Endometrial microvascular endothelial cells (primary cell): Measurements from ENCODE around the gene NFIA. TPM values are rescaled to one million over a fixed set of nuclear protein-coding genes. Genes with fewer than 3 reads are reported as not detected.
"Not testable (repeated sequence)": the region's sequence is repeated elsewhere in the genome, so short reads cannot be mapped to it uniquely, and the experiment has no call there.

ENCODE experiments used
- in situ Hi-C: cut with HindIII; loops from 2 replicates; pipeline ENCODE4 v1.10.0; 2017; ENCODE audit warnings: low sequenced_read_pairs, low pct_unique_long_range_greater_than_20kb; ENCODE audit errors: inconsistent ontology term
- total RNA-seq: library from RNA; depleted of rRNA; stranded (reverse); fragments of >200 nt; gene quantifications from one replicate; pipeline ENCODE4 v1.2.3, GENCODE V29; 2015; ENCODE audit errors: inconsistent ontology term

The NFIA gene
- total RNA-seq, 1 donor from 2014 or later: 17.4 TPM

DNA sequence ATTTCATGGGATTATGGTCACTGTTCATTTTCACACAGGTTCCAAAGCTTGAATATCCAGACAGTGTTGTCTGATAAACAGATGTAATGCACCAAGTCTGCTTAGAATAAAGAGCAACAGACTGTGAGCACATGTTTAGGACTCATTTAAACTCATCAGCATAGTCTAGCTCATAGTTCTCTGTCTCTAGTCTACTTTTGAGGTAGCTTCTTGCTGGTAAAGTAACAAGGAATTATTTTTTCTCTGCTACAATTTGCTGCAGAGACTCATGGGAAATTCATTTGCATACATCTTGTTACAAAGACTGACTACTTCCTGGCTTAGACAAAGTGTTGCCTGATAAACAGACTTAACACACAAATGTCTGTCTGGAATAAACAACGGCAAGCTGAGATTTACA, 187.2 kb downstream of the NFIA start:
- in situ Hi-C loops: no loop called here

DNA sequence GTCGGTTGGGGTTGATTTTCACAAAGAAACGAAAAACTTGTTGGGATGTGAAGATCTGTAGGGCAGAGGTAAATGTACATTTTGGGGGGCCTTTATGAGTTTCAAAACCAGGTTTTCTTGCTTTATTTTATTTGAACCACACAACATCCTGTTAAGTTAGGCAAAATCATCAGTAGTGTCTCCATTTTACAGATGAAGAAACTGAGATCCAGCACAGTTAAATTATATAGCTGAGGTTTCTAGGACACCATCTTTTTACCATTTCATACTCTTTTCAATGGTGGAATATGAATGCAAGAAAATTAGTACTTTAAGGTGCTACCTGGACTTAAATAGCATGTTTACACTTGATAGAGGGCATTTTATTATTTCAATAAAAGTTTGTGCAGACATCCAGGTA, 187.7 kb downstream of the NFIA start:
- in situ Hi-C loops: no loop called here

DNA sequence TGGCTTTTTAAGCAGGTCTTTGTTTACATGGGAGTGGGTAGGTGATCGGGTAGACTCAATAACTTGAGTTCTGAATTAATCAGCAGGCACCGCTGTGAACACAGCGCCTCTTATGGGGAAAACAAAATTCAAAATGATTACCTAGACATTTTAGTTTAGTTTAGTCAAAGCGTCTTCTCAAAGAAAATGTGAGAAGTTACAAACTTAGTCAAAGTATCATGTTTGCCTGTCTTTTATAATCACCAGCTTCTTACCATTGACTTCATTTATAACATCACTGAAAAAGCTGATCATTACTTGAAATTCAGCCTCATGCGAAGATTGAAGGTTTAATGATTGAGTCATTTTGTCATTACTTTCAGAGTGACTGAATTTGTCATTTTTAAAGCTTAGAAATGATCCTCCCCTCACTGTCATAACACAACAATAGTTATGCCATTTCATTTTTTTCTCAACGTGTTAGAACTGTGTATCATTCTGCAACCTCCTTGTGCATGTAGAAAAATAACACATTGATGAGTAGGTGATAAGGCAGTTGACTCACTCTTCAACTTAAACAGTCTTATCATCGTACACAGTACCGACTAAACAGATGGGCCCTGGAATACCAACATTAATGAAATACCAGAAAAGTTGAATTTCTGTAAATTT, 188.5 kb downstream of the NFIA start:
- in situ Hi-C loops: no loop called here

DNA sequence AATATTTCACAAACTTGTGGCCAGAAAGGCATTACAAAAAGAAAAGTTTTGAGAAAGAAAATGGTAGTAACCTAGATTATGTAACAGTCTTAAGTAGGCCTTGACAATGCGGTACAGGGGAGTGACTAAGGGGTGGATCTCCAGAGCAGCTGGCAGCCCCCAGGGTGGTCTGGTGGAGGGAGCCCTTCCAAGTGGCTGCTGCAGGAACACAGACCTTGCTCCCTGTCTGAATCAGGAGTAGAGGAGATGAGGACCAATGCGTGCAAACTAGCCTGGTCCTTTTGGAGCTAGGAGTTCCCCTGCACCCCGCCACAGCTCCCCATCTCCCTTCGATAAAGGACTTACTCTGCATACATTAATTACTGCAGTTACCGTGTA, 189.0 kb downstream of the NFIA start:
- in situ Hi-C loops: no loop called here

DNA sequence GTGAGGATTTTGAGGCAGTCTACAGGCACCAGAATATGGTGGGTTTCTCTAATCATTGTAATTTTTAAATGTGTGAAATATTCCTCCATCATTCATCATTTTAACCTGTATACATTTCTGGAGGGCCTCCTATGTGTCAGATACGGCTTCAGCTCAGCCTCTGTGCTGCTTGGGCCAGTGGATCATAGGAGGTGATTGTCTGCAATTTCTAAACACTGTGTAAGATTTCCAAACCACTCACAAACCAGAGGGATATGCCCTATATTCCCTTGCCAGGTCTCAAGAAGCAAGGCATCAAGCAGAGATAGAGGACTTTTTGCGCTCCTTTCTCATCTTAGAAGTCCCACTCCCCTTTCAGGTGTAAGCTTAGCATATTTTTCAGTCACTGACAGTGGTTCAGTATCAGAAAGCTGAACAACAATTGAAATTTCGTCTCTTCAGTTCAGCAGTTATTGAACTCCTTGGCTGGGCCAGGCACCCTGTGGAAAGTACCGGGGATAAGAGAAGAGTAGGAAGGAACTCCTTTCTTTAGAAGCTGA, 190.9 kb downstream of the NFIA start:
- in situ Hi-C loops: no loop called here

DNA sequence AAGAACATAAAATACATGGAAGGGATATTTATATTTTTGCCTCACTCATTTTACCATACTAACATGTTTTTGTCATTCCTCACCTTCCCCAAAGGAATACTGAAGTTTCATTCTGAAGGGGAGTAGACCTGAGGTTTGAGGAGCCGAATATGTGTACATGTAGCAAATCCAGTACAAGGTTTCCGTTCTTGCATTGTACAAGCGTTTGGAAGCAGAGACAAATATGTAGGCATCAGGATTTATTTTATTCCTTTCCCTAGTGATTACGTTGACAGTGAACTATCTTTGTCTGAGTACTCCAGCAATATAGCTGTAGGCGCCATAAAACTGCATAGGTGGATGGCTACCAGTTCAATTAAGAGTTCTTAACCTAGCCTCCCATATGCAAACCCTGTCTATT, 191.5 kb downstream of the NFIA start:
- in situ Hi-C loops: no loop called here

DNA sequence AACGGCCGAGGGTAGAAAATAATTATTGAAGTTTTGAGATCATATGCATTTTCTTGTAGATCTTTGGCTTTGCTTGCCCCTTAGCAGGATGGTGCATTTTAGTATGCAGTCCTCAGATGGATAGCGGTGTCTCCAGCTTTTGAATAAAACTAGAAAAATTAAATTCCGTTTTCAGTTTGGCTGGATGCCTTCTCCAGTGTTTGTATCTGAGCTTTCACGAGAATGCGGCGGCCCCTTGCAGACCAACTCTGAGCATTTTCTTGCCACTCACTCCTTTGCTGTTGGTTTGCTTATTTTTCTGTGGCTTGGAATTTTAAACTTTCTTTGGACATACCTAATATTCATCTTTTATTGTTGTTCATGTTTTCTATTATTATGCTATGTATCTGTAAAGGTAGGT, 192.6 kb downstream of the NFIA start:
- in situ Hi-C loops: no loop called here

DNA sequence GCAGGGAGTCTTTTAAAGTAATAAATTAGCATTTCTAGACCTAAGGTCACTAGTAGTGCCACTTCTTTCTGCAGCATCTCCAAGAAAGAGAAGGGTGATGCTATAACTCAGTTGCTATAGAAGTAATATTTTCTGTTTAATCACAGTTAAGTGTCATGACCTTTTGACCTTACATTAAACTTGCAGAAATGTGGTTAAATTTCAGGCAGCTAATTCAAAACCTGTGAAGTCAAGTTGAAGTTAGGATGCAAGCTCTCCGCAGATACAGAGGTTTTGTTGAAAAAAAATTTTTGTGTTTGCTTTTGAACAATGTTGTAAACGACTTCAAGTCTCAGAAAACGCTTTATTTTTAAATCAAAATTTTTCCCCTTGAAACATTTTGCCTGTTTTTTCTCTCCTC, 193.9 kb downstream of the NFIA start:
- in situ Hi-C loops: no loop called here

DNA sequence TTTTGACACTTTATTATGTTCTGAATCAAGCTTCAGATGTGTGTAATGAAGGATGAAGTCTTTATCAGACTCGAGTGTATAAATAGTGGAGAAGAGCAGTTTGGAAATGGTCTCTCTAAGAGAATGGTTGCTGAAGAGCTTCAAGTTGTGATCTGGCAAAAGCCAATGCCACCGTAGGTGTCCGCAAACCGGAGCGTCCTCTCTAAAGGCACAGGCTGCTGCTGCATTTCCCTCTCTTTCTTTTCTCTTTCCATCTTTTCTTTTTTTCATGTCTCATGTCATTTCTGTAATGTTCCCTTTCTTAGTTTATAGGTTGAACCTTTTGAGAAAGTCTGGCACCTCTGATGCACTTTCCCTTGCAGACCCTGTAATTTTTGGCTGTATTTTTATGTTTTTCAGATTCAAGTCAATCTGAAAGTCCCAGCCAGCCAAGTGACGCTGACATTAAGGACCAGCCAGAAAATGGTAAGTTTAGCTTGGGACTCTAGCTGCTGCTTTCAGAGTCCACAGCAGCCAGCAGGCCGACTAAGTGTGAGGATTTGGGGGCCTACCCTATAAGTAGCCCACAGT, 194.8 kb downstream of the NFIA start:
- in situ Hi-C loops: no loop called here

DNA sequence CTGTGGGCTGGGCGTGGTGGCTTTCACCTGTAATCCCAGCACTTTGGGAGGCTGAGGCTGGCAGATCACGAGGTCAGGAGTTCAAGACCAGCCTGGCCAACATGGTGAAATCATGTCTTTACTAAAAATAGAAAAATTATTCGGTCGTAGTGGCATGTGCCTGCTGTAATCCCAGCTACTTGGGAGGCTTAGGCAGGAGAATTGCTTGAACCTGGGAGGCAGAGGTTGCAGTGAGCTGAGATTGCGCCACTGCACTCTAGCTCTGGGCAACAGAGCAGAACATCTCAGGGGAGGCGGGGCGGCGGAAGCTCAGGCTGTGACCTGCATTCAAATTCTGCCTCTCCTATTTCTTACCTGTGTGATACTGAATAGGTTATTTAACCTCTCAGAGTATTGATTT, 196.1 kb downstream of the NFIA start:
- in situ Hi-C loops: not testable (repeated sequence)

DNA sequence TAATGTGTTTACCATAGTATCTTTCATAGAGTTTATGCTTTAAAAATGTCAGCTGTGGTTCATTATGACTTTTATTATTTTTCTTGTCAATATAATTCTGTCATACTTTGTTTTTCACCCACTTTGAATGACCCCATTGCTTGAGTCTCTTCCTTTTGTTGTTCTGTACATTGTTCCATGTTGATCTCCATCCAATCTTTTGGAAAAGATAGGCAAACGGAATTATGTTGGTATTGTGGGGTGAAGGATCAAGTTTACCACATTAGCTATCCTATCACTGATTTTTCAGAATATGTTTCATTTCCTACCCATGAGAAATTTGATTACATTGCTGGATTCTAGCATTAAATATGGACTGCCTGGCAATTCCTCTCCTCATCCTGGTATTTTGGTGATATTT, 196.6 kb downstream of the NFIA start:
- in situ Hi-C loops: no loop called here

DNA sequence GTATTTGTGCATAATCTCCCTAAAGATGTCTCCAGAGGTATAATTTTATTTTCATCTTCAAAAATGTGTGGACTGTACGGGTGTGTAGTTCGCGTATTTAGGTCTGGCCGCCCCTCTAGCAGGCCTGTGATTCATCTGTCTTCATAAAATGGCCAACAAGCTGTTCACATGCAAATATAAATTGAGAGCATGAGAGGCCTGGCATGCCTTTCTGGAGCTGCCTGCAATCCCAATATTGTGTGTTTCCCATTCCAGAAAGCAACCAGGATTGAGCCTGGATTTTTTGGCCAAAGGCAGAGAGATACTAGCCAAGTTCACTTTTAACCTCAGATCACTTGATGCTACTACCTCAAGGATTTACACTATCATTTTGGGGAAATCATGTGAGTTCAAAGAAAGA, 197.2 kb downstream of the NFIA start:
- in situ Hi-C loops: no loop called here

DNA sequence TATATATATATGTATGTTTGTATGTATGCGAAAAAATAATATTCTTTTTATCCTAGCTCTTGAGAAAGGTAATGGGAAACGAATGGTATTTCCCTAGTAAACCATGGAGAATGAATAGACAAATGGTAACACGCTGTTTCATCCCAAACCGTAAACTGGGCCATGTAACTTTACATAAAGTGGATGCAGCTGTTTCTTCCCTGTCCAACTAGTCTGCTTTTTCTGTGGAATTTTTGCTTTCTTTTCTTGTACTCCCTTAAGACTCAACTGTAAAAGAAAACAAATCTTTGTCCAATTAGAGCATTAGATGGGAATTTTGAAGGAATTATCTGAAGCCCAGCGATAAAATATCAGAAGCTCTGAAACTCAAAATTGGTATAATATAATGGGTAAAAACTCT, 198.1 kb downstream of the NFIA start:
- in situ Hi-C loops: no loop called here

DNA sequence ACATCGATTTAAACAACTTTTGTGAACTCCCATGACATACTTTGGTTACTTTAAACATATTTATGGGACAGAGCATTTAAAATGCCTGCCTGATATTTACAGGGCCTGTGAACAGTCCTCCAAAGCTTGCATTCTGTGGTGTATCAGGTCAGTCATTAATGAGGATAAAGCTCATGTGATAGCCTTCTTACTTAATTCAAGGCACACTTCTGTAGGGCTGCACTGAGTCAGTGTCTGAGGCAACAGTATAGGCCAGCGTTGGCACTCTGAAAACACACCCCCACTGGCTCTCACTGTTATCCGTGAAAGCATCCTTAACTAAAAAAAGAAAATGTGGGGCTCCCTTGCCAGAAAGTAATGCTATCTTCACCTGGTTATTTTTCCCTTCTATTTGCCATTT, 200.0 kb downstream of the NFIA start:
- in situ Hi-C loops: no loop called here

DNA sequence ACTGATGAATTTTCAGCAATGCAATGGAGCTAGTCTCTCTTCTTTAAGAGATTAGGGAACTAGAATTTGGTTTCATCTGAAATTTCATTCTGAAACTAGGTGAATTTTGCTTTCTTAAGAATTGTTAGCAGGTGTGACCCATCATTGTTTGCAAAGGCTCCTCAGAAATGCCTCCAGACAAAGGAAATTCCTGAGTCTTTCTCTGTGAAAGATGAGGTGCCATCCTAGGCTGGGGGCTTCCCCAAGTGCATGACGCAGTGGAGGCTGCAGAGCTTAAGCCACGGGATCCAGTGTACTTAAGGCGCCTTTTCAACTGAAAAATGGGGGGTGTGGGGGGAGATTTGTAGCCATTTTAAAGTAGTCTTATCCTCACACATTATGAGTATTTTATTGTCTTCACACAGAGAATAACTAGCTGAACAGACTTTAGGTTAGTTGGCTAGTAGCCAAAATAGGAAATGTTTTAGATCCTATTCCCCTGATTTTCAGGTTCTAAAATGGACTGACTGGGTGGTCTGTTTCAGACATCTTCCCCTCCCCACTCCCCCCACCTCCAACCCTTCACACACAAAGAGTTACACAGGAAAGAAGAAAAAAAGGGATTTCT, 202.0 kb downstream of the NFIA start:
- in situ Hi-C loops: no loop called here

DNA sequence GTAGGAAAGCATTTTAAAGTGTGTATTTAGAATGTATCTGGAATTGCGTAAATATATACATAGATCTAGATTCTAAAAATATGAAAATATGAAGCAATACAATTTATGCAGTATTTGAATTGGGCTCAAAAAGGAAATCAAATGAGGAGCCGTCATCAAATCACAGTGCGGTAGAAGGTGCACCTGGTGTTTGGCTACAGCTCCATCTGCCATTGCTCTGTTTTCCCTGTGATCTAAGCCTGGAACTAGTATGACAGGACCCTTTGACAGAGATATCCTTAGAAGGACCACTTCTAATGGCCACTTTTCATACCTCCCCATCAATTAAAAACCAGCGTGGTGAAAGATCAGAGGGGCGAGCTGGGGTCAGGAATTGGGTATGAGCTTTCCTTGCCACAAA, 202.6 kb downstream of the NFIA start:
- in situ Hi-C loops: no loop called here

DNA sequence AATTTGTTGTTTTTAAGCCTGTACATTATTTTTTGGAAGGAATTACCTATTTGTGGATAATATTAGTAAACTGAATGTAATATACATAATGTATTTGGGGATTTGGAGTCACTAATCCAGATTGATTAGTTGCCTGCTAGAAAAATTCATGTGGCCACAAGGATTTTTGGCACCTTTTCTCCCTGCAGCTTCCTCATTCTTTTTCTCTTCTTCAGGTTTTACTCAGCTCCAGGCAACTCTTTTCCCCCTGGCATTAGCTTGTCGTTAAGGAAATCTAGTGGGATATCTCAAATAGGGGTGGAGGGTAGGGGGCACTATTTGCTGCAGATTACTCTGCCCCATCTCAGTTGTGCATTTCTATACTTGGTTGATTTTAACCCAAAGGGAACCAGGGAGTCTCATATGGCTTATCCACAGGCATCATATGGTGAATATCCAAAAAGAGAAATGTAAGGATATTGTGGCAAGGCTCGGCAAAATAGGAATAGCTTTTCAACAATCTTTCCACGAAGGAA, 203.1 kb downstream of the NFIA start:
- in situ Hi-C loops: no loop called here

DNA sequence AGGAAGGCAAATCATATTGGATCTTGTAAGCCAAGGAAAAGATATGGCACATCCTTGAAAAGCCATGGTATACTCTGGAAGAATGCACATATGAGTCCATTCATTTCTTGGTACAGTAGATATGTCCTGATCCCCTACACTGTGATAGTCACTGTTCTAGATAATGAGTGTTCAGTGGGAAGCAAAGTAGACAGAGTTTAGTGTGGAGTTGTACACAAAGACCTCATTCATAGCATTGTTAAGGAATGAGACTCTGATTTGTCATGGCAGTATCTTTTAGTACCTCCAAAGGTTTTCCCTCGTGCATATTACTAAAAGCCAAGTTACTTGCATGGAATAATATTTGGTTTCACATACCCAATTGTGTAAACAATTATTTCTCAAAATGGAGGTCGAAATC, 204.7 kb downstream of the NFIA start:
- in situ Hi-C loops: no loop called here

DNA sequence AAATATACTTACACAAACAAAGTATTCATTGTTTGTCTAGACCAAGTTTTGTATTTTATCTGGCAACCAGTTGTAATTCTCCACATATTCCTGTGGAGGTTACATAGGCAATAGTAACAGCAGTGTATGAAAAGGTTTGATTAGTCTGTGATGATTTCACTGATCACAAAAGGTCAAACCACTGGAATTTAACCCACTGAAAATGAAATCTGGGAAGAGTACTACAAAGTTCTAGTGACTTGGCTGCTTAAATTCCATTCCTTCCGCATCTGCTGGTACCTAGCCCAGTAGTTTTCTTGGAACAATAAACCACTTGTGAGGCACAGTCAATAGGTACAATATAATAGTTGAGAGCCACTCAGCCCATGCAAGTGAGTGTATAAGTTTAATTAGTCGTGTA, 205.4 kb downstream of the NFIA start:
- in situ Hi-C loops: no loop called here
